ENCODE data around the gene WDR75.
A peak's percentile ranks its signal among the peaks of the same experiment; 100 is the strongest.

Gene WDR75

DNA sequence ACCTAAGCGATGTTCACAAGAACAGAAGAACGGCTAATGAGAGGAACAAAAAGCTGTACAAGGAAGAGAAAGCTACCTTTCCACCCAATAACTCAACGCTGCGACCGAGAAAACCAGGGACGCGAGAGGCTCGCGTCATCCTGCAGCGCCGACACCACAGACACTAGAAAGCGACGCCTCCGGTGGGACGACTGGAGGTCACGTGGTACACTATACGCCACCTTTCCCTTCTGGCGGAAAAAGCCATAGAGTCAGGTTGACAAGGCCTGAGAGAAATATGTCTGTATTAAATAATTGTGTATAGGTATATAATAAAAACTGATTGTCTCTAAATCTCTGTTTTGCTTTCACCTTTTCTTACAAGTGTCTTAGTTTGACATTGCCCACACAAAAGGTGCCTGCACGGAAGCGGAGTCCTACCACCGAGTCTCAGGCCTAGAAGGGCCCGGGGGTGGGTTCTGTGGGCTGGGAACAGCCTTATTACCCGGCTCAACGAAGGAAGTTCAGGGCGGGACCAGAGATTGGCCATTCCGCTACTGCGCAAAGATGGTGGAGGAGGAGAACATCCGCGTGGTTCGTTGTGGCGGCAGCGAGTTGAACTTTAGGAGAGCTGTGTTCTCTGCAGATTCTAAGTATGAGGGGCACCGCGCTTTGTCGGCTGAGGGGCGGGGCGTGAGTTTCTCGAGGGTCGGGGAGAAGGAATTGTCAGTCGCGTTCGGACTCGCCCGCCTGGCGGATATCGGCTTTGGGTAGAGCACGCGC lies at the start of gene WDR75:
Gene WDR75, plus strand, starts transcription at position 528 of the 762 bp plus-strand sequence. Its CDS starts 19 bp downstream, at position 547.
- DNase-seq (ENCODE audit: low read depth): peak; percentile 93
- H3K4me3 ChIP-seq (ENCODE audit: low read length): peak within 1 kb of the TSS; percentile 86
- TF ChIP-seq, protein P1, sequence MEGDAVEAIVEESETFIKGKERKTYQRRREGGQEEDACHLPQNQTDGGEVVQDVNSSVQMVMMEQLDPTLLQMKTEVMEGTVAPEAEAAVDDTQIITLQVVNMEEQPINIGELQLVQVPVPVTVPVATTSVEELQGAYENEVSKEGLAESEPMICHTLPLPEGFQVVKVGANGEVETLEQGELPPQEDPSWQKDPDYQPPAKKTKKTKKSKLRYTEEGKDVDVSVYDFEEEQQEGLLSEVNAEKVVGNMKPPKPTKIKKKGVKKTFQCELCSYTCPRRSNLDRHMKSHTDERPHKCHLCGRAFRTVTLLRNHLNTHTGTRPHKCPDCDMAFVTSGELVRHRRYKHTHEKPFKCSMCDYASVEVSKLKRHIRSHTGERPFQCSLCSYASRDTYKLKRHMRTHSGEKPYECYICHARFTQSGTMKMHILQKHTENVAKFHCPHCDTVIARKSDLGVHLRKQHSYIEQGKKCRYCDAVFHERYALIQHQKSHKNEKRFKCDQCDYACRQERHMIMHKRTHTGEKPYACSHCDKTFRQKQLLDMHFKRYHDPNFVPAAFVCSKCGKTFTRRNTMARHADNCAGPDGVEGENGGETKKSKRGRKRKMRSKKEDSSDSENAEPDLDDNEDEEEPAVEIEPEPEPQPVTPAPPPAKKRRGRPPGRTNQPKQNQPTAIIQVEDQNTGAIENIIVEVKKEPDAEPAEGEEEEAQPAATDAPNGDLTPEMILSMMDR (conservative IDR thresholded peaks at IDR 0.05; ENCODE audit: low read length): peak; percentile 11

DNA sequence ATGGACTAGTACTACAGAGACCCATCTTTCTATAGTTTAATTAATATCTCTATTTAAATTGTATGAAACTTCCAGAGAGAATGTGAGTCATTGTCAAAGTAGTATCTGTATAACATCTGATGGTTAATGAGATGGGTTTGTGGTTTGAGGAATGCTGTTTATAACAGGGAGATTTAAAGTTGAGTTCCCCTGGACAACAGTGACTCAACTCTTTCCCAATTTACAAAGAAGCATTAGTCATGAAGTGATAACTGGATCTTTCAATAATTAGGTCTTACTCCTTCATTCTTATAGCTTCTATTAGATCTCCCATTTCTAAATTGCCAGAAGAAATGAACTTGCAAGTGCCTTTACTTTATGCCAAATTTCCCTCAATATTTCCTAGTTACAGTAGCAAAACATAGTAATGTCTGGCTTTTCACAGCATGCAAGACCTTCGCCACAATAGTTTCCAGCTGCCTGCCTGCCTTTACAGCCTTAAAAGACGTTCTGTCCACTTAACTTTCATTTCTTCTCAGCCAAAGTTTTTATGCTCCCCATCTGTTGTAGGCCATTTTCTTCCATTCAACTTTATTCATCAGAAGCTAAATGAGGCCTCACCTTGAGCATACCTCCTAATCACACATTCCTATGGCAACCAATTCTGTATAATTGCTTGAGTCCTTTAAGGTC lies 47.7 kb upstream of the WDR75 start:
- H3K4me3 ChIP-seq (ENCODE audit: low read length): peak overlapping the region; percentile 5; the same call in 1 of the 2 replicates
- TF ChIP-seq, protein P1 (conservative IDR thresholded peaks at IDR 0.05; ENCODE audit: low read length): no peak
- peak; percentile 98 for DNase-seq (ENCODE audit: low read depth)

DNA sequence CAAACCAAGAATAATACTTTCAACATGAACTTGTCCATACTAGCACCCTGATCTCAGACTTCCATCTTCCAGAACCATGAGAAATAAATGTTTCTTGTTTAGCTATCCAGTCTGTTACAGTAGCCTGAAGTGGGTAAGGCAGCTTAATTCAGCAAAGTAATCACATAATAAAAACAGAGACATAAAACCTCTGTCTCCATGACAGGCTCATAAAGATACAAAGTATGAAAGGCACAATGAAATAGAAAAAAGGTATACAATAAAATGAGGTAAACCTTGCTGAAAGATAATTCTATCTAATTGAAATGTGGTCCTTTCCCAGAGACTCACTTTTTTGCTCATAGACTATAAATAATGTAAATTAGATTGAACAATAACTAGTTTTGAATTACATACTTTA lies 46.7 kb upstream of the WDR75 start:
- H3K4me3 ChIP-seq (ENCODE audit: low read length): no peak overlapping the region
- no peak for DNase-seq (ENCODE audit: low read depth)
- TF ChIP-seq, protein P1 (conservative IDR thresholded peaks at IDR 0.05; ENCODE audit: low read length): no peak

DNA sequence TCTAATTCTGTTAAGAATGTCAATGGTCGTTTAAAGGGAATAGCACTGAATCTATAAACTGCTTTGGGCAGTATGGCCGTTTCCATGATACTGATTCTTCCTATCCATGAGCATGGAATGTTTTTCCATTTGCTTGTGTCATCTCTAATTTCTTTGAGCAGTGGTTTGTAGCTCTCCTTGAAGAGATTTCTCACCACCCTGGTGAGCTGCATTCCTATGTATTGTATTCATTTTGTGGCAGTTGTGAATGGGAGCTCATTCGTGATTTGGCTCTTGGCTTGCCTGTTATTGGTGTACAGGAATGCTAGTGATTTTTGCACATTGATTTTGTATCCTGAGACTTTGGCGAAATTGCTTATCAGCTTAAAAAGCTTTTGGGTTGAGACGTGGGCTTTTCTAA lies 38.3 kb upstream of the WDR75 start:
- DNase-seq (ENCODE audit: low read depth): peak; percentile 69
- TF ChIP-seq, protein P1 (conservative IDR thresholded peaks at IDR 0.05; ENCODE audit: low read length): no peak
- H3K4me3 ChIP-seq (ENCODE audit: low read length): no peak overlapping the region

DNA sequence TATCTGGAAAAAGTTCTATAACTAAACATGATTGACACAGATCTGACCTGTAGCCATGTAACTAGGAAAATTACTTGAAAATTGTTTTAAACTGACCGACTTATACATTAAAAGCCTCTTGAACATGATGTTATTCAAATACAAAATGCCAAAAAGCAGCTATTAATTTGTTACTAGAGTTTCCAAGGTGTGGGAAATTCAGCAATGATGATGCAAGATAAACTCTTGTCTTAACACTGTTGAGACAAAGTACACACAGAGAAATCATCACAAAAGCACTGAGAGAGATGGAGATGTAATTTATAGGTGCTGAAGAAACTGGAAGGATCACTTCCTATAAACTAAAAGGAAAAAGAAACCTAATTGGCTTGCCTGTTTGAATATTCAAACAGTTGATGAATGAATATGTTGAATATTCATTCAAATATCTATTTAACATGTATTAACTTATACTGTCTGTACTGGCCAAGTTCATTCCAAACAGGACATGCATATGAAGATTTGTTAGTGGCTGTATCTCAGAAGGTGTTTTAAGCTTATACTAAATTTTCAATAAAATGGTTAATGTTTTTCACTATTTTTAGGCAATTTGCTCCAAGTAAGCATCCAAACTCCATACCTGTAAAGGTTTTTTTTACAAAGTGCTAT lies 34.6 kb upstream of the WDR75 start:
- no peak overlapping the region for H3K4me3 ChIP-seq (ENCODE audit: low read length)
- no peak for DNase-seq (ENCODE audit: low read depth)
- TF ChIP-seq, protein P1 (conservative IDR thresholded peaks at IDR 0.05; ENCODE audit: low read length): no peak

DNA sequence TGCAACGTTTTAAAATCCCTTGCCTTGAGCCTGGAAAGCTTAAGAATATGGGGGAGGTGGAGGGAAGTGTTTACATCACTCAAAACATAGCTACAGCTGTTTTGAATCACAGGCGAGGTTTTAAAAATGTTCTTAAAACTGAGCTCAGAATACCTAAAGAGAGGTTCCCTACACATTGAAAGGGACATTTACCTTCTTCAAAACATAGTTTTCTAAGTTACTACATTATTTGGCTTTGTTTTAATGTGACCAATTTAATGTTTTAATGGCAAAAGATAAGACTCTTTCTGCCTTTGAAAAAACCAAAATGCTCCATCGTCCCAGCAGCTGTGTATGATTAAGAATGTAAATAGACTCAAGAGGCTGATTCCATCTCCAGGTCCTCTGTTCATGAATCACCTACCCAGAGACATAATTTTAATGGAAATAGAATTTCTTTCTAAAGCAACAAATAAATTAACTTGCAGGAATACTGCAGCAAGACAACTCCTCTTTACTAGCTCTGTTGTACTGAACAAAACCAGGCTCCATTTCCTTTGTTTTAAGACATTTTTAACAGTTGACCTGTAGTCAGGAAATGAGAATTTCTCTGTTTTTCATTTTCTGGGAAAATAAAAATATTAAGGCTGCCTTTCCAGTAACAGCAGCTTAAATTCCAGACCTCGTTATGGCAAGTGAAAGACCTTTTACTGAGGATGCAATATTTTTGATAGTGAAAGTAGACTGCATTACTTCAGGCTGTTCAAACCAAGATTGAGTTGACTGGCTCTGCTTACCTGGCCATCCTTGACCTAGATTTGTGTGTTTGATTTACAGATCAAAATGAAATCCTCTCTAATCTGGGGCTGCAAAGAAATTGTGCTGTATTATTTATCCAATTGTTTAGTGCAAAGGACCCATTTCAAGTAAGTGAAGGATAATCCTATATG lies 33.7 kb upstream of the WDR75 start:
- TF ChIP-seq, protein P1 (conservative IDR thresholded peaks at IDR 0.05; ENCODE audit: low read length): no peak
- H3K4me3 ChIP-seq (ENCODE audit: low read length): peak overlapping the region; percentile 38
- peak; percentile 80 for DNase-seq (ENCODE audit: low read depth)

All from AG10803 (cell line).